Esophagus squamous epithelium (tissue), 4 donors: ENCODE results near the gene GPBP1.

Experiments used
- CTCF ChIP-seq, 6 experiments: fragments of 450-650 bp in 4 of 6; fragments of 200-600 bp in 2 of 6; sonication (generic) in 2 of 6; IDR thresholded peaks; one replicate each; pipeline ENCODE4 v1.5.1; 2016 to 2019; ENCODE audit warnings: antibody characterized with exemption in 6 of 6, mild to moderate bottlenecking in 4 of 6, moderate library complexity in 4 of 6
- POLR2A ChIP-seq, 4 donors: fragments of 450-650 bp; IDR thresholded peaks; one replicate each; pipeline ENCODE4 v1.6.1; 2017; ENCODE audit warnings: antibody characterized with exemption in 4 of 4, mild to moderate bottlenecking in 4 of 4, moderate library complexity in 3 of 4

GRCh38 chr5:57184322-57184721, 10.5 kb downstream of the GPBP1 start:
- TF ChIP-seq CTCF (IDR thresholded peaks at IDR 0.05): no peak
- no peak for TF ChIP-seq POLR2A (IDR thresholded peaks at IDR 0.05)
